Fibroblast of mammary gland (primary cell): Measurements from ENCODE around the gene KANK4.

Source experiments
- DNase-seq: peaks from one replicate; pipeline ENCODE4 v3.0.0-alpha.2; 2010; ENCODE audit warnings: low read depth
- H3K4me3 ChIP-seq: 2 replicates; pipeline ENCODE4 v1.5.1; 2011; ENCODE audit warnings: low read depth, mild to moderate bottlenecking, low read length, moderate library complexity; ENCODE audit not compliant: control insufficient read depth
- TF ChIP-seq, protein P1 (sequence below): conservative IDR thresholded peaks from 2 replicates; pipeline ENCODE4 v1.5.1; 2011; ENCODE audit warnings: low read depth, low read length, inconsistent platforms; ENCODE audit not compliant: control insufficient read depth, insufficient read depth

The KANK4 gene

DNA sequence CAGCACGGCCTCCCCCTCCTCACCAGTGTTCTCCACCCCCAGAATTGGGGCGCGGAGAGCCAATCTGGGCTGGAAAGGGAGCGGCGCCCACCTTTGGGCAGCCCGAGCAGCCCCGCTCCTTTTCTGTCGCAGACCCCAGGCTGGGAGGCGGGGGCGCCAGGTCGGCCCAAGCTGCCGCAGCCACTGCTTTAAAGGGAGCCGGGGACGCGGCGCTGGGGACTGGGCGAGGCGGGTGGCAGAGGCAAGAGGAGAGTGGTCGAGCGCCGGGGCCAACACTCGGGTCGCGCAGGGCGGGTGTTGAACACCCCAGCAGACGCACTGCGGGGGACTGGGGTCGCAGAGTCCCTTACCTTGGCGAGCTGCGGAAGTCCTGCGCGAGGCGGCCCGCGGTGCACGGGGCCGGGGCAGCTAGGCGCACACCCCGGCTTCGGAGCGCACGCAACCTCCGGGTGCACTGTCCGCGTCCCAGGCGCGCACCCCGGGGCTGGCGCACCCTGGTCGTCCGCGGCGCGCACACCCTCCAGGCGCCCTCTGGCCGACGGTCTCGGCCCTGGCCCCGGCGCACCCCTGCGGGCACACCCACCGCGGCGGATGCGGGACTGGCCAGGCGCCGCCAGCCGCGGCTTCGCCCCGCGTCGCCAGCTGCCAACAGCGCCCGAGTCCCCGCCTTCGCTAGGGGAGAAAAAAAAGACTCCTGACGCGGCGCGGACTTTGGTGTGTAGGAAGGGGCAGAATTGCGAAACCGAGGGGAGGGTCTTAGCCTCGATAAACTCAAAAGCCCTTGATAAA is at the start of gene KANK4:
TSS of gene KANK4 (minus strand) at position 679 of the 789 bp plus-strand sequence. CDS start 37,870 bp downstream, outside the sequence.
- DNase-seq = no peak
- no peak within 1 kb of the TSS for H3K4me3 ChIP-seq
- TF ChIP-seq, protein P1, sequence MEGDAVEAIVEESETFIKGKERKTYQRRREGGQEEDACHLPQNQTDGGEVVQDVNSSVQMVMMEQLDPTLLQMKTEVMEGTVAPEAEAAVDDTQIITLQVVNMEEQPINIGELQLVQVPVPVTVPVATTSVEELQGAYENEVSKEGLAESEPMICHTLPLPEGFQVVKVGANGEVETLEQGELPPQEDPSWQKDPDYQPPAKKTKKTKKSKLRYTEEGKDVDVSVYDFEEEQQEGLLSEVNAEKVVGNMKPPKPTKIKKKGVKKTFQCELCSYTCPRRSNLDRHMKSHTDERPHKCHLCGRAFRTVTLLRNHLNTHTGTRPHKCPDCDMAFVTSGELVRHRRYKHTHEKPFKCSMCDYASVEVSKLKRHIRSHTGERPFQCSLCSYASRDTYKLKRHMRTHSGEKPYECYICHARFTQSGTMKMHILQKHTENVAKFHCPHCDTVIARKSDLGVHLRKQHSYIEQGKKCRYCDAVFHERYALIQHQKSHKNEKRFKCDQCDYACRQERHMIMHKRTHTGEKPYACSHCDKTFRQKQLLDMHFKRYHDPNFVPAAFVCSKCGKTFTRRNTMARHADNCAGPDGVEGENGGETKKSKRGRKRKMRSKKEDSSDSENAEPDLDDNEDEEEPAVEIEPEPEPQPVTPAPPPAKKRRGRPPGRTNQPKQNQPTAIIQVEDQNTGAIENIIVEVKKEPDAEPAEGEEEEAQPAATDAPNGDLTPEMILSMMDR = no peak

DNA sequence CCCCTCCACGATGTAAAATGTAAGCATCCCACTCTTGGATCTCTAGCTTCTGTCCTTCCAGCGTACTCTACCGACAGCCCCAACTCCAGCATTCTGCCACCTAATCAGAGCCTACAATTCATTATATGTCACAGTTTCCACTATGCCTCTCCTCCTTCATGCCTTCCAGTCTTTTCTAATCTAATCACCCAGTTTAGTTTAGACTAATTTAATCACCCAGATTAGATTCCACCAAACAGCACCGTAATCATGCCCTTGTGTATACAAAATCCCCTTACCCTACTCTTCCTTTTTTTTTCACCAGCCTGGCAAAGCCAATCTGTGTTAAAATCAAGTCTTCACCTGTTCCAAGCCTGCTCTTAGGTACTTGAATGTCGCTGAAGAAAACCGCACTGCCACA is 49.8 kb upstream of the KANK4 start:
- TF ChIP-seq, protein P1 = no peak
- no peak overlapping the region for H3K4me3 ChIP-seq

DNA sequence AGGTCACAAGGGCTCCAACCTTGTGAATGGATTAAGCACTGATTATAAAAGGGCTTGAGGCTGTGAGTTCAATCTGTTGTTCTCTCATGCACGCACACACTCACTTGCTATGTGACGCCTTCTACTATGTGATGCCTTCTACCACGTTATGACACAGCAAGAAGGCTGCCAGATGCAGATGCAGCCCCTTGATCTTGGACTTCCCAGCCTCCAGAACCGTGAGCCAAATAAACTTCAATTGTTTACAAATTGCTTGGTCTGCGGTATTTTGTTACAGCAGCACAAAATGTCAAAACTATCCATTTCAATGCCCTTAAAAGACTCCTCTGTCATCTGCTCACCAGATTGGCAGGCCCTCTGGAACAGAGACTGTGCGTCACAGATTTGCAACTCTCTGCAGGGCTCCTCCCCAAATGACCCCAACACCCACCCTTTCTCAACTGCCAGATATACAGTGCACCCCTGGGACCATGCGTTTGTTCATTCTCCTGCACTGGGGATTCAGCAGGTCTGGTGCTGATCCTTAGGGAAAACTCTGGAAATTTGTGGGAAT is 47.8 kb upstream of the KANK4 start:
- TF ChIP-seq, protein P1 = no peak
- H3K4me3 ChIP-seq = no peak overlapping the region
- peak; percentile 4 for DNase-seq

More for the DNA sequence above, 49.8 kb upstream of the KANK4 start:
- DNase-seq = no peak

DNA sequence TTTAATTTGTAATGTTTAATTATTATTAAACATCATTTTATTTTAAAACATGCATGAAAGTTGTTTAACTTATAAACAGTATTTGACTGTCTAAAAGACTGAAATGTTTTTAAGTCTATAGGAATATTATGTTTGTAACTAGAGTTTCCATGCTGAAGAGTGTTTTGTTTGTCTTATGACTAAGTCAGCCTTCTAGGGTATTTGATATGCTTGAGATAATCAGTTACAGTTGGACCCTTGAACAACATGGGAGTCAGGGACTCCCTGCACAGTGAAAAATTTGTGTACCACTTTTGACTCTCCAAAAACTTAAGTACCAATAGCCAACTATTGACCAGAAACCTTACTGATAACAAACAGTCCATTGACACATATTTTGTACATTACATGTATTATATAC is 45.5 kb upstream of the KANK4 start:
- H3K4me3 ChIP-seq = no peak overlapping the region
- peak; percentile 5 for DNase-seq
- TF ChIP-seq, protein P1 = no peak

DNA sequence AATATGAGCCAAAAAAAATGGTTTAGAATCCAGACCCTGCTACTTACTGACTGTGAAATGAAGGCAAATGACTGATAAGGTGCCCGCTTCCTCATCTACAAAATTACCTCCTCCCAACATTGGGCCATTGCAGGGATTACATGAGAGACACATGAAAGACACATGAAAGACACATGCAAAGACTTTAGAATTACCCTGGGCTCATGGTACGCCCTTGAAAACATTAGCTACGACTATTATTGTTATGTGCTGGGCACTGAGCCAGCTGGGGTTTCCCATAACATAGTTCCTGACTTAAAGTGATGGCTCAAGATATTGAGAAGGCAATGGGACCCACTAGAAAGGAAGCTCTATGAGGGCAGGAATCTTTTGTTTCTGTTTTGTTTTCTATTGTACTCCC is 43.7 kb upstream of the KANK4 start:
- no peak for DNase-seq
- TF ChIP-seq, protein P1 = no peak
- H3K4me3 ChIP-seq = no peak overlapping the region

DNA sequence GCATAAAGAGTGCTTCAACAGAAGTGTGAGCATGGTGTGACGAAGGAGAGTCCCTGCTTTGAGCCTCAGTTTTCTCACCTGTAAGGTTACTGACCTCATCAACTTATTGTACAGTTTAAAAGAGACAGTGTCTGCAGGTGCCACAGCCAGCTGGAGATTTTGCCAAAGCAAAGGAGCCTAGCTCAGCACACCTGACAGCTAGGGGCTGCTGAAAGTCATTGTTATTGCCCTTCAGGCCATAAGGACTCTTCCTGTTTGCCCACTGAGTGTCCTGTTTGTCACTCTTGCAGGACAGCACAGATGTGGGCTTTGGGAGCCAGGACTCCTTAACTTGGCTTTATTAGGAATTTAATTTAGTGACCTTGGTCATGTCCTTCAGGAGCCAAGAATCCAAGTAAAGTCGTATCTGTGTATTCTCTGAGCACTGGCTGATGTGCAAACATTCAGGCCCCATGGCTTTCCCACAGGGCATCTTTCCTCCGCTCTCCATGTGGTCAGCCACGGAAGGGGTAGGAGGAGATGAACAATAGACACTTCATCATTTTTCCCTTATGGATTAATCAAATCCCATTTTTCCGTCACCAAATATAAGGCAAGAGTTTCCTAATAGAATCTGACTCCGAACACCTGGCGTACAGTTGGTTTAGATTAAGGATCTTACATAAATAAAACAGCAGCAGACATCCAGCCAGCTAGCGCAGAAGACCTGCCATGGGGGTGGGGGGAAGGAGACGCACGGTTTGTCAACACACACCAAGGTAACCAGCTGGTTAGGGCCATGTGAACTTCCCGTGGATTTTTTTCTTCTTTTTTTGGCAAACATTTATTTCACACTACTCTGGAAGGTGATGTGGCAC is 43.1 kb upstream of the KANK4 start:
- no peak overlapping the region for H3K4me3 ChIP-seq
- DNase-seq = no peak
- TF ChIP-seq, protein P1 = no peak
